ENCODE data around the gene PRTFDC1. TPM values are rescaled to one million over a fixed set of nuclear protein-coding genes. Genes with fewer than 3 reads are reported as not detected.

The PRTFDC1 gene
- total and polyA plus RNA-seq, 2 of the 13 experiments (the other 11 are each of a cell fraction or from before 2014, with no cell fraction given) = not detected

DNA sequence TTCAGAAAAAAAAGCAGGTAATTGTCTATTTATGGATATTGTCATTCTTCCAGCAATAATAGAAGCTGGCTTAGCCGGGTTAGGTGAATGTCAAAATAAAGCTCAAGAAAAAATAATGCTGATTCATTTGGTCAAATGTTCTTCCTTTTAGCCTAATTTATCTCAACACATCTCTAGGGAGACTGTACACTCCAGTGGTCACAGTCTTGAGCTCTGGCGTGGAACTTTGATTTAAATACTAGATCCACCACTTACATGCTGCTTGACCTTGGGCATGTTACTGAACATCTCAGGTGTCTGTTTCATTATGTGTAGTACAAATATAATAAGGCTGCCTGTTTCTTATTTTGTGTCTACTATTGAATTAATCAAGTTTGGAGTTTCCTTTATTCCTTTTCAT is 22.0 kb downstream of the PRTFDC1 start:
- Histone ChIP-seq H2AFZ (ENCODE audit: low read length) (no peak overlapping the region), H3K4me1 (ENCODE audit: insufficient read depth, low read length) (no peaks in the 10 kb centered on the region), H3K27me3 (ENCODE audit: control insufficient read depth in 1 of 2, insufficient read depth in 2 of 2, low read length in 2 of 2) (no peaks in the 10 kb centered on the region; a peak in 1 of 5 replicates), H4K20me1 (ENCODE audit: insufficient read depth, low read length) (no peaks in the 10 kb centered on the region), H3K36me3 (replicated peaks in 1 of 2; ENCODE audit: control insufficient read depth in 1 of 2, insufficient read depth in 2 of 2, low read length in 2 of 2) (no peaks in the 10 kb centered on the region), H3K4me3 (replicated peaks in 1 of 3; ENCODE audit: insufficient read depth in 1 of 3, low read depth in 2 of 3, low read length in 3 of 3) (no peak overlapping the region), H3K4me2 (ENCODE audit: low read depth, low read length) (no peak overlapping the region), H3K27ac (ENCODE audit: extremely low read length, insufficient read depth, low read length) (no peak overlapping the region), H3K9ac (ENCODE audit: insufficient read depth, low read depth, low read length) (no peak overlapping the region), H3K79me2 (ENCODE audit: insufficient read depth, low read length) (no peaks in the 10 kb centered on the region), H3K9me3 (ENCODE audit: low read length) (no peaks in the 10 kb centered on the region)
- ChIA-PET POLR2A (no interaction called here), CTCF (ENCODE audit: low intra/inter-chr PET ratio, low total read pairs) (no interaction called here)
- TF ChIP-seq RAD21 (CRISPR knock-in tag; IDR thresholded peaks at IDR 0.05) (no peak), MAZ (IDR thresholded peaks at IDR 0.05; ENCODE audit: borderline replicate concordance, low read depth, low read length) (no peak), MAZ (CRISPR knock-in tag; IDR thresholded peaks at IDR 0.05; ENCODE audit: low read depth) (no peak), ZNF33A (CRISPR knock-in tag; IDR thresholded peaks at IDR 0.05; ENCODE audit: borderline replicate concordance) (no peak), DNMT1 (CRISPR knock-in tag; IDR thresholded peaks at IDR 0.05) (no peak), POLR2AphosphoS2 (IDR thresholded peaks at IDR 0.05; ENCODE audit: low read depth, low read length) (no peak), HOXA9 (CRISPR knock-in tag; IDR thresholded peaks at IDR 0.05; ENCODE audit: borderline replicate concordance) (no peak), CCDC6 (CRISPR knock-in tag; IDR thresholded peaks at IDR 0.05) (no peak), ZNF460 (CRISPR knock-in tag; IDR thresholded peaks at IDR 0.05; ENCODE audit: borderline replicate concordance) (no peak), ZNF230 (CRISPR knock-in tag; IDR thresholded peaks at IDR 0.05) (no peak), ARNTL (CRISPR knock-in tag; IDR thresholded peaks at IDR 0.05) (no peak), MEF2D (CRISPR knock-in tag; IDR thresholded peaks at IDR 0.05) (no peak), ZNF224 (CRISPR knock-in tag; IDR thresholded peaks at IDR 0.05) (no peak), SATB2 (CRISPR knock-in tag; IDR thresholded peaks at IDR 0.05) (no peak), ZNF546 (CRISPR knock-in tag; conservative IDR thresholded peaks at IDR 0.05) (no peak), TCF12 (IDR thresholded peaks at IDR 0.05) (no peak), TCF12 (CRISPR knock-in tag; IDR thresholded peaks at IDR 0.05) (no peak), ZMAT3 (CRISPR knock-in tag; conservative IDR thresholded peaks at IDR 0.05) (no peak)
- TF ChIP-seq, protein P1, sequence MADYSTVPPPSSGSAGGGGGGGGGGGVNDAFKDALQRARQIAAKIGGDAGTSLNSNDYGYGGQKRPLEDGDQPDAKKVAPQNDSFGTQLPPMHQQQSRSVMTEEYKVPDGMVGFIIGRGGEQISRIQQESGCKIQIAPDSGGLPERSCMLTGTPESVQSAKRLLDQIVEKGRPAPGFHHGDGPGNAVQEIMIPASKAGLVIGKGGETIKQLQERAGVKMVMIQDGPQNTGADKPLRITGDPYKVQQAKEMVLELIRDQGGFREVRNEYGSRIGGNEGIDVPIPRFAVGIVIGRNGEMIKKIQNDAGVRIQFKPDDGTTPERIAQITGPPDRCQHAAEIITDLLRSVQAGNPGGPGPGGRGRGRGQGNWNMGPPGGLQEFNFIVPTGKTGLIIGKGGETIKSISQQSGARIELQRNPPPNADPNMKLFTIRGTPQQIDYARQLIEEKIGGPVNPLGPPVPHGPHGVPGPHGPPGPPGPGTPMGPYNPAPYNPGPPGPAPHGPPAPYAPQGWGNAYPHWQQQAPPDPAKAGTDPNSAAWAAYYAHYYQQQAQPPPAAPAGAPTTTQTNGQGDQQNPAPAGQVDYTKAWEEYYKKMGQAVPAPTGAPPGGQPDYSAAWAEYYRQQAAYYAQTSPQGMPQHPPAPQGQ (CRISPR knock-in tag; IDR thresholded peaks at IDR 0.05; ENCODE audit: borderline replicate concordance) = no peak
- TF ChIP-seq, protein P2, sequence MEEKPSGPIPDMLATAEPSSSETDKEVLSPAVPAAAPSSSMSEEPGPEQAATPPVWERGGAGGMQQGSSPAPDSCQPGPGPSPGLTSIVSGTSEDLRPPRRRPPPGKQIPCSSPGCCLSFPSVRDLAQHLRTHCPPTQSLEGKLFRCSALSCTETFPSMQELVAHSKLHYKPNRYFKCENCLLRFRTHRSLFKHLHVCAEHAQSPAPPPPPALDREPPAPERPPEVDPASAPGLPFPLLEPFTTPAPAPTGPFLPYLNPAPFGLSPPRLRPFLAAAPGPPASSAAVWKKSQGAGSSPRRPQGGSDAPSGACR (CRISPR knock-in tag; IDR thresholded peaks at IDR 0.05) = no peak
- ATAC-seq (no peak), DNase-seq (ENCODE audit: low spot score) (no peak), FAIRE-seq (no peak)
- intact Hi-C loops (cut with micrococcal nuclease; ENCODE audit: unreplicated experiment) = no loop called here
- in situ Hi-C loops (cut with HindIII; ENCODE audit: extremely low pct_ligation_motif_present, low pct_unique_long_range_greater_than_20kb) = no loop called here
- no TSS peak for BruUV-seq (replicated peaks)
- whole genome bisulfite sequencing (ENCODE audit: low lambda C conversion rate) = 2% methylated on average over 2 of the region's 2 CpGs
